BLaER1 (cell line): ENCODE results near the gene ZNF608.

Experiments
- H3K27ac ChIP-seq: shearing (Covaris generic); formaldehyde crosslinking; 2 replicates; pipeline ENCODE4 v1.8.1; 2022
- H3K27me3 ChIP-seq: shearing (Covaris generic); formaldehyde crosslinking; 2 replicates; pipeline ENCODE4 v1.8.1; 2022
- H3K36me3 ChIP-seq: shearing (Covaris generic); formaldehyde crosslinking; 2 replicates; pipeline ENCODE4 v1.8.1; 2022
- H3K4me1 ChIP-seq: shearing (Covaris generic); formaldehyde crosslinking; 2 replicates; pipeline ENCODE4 v1.8.1; 2022
- H3K4me2 ChIP-seq: shearing (Covaris generic); formaldehyde crosslinking; 2 replicates; pipeline ENCODE4 v1.8.1; 2022
- H3K4me3 ChIP-seq: shearing (Covaris generic); formaldehyde crosslinking; 2 replicates; pipeline ENCODE4 v1.8.1; 2022
- H3K9ac ChIP-seq: shearing (Covaris generic); formaldehyde crosslinking; 2 replicates; pipeline ENCODE4 v1.8.1; 2022
- H3K9me3 ChIP-seq: shearing (Covaris generic); formaldehyde crosslinking; 2 replicates; pipeline ENCODE4 v1.8.1; 2022
- H4K20me1 ChIP-seq: shearing (Covaris generic); formaldehyde crosslinking; 2 replicates; pipeline ENCODE4 v1.8.1; 2022
- Cebpa-rat ChIP-seq: shearing (Covaris generic); IDR thresholded peaks from 2 replicates; pipeline ENCODE4 v1.8.1; 2022

ZNF608 gene

GRCh38 chr5:124739634-124740025 is 6.8 kb downstream of the ZNF608 start:
- H4K20me1 ChIP-seq: peaks cover 100% of the 10 kb centered on the region
- H3K4me2 ChIP-seq: peak overlapping the region; percentile 90
- peak overlapping the region; percentile 95 for H3K27ac ChIP-seq
- TF ChIP-seq Cebpa-rat: no peak
- peak overlapping the region; percentile 91 for H3K4me3 ChIP-seq
- H3K36me3 ChIP-seq: peaks cover 71% of the 10 kb centered on the region
- peak overlapping the region; percentile 95 for H3K9ac ChIP-seq
- no peaks in the 10 kb centered on the region for H3K27me3 ChIP-seq
- H3K4me1 ChIP-seq: peaks cover 60% of the 10 kb centered on the region
- H3K9me3 ChIP-seq: no peaks in the 10 kb centered on the region

- Histone ChIP-seq H4K20me1 (peaks cover 100% of the 10 kb centered on the region), H3K9ac (peak overlapping the region; percentile 95), H3K27me3 (no peaks in the 10 kb centered on the region), H3K4me2 (peak overlapping the region; percentile 90), H3K36me3 (peaks cover 71% of the 10 kb centered on the region), H3K27ac (peak overlapping the region; percentile 95), H3K9me3 (no peaks in the 10 kb centered on the region), H3K4me3 (peak overlapping the region; percentile 91), H3K4me1 (peaks cover 66% of the 10 kb centered on the region)
- no peak for TF ChIP-seq Cebpa-rat
These were observed 7.5 kb downstream of the ZNF608 start for GRCh38 chr5:124738681-124739633.

GRCh38 chr5:124737651-124738050 is 8.8 kb downstream of the ZNF608 start:
- Histone ChIP-seq H4K20me1 (peaks cover 100% of the 10 kb centered on the region), H3K27ac (0 out of 2 replicates have a peak overlapping the region, but pooled peaks have one; percentile 95), H3K27me3 (no peaks in the 10 kb centered on the region), H3K9ac (peak overlapping the region; percentile 95), H3K36me3 (peaks cover 68% of the 10 kb centered on the region), H3K4me2 (peak overlapping the region; percentile 90), H3K4me1 (peaks cover 79% of the 10 kb centered on the region), H3K9me3 (no peaks in the 10 kb centered on the region), H3K4me3 (peak overlapping the region; percentile 91)
- TF ChIP-seq Cebpa-rat: no peak

- peaks cover 69% of the 10 kb centered on the region for H3K36me3 ChIP-seq
- H3K4me3 ChIP-seq: peak overlapping the region; percentile 91
- peaks cover 88% of the 10 kb centered on the region for H3K4me1 ChIP-seq
- peaks cover 100% of the 10 kb centered on the region for H4K20me1 ChIP-seq
- H3K27me3 ChIP-seq: no peaks in the 10 kb centered on the region
- TF ChIP-seq Cebpa-rat: no peak
- H3K9ac ChIP-seq: peak overlapping the region; percentile 95
- H3K9me3 ChIP-seq: no peaks in the 10 kb centered on the region
- H3K4me2 ChIP-seq: peak overlapping the region; percentile 90
- no peak overlapping the region for H3K27ac ChIP-seq
These were observed 9.6 kb downstream of the ZNF608 start for GRCh38 chr5:124736805-124737188.

GRCh38 chr5:124736082-124736804 is 10.2 kb downstream of the ZNF608 start:
- peaks cover 93% of the 10 kb centered on the region for H3K4me1 ChIP-seq
- peaks cover 69% of the 10 kb centered on the region for H3K36me3 ChIP-seq
- peak overlapping the region; percentile 90 for H3K4me2 ChIP-seq
- no peak for TF ChIP-seq Cebpa-rat
- H3K27ac ChIP-seq: no peak overlapping the region
- H3K4me3 ChIP-seq: peak overlapping the region; percentile 91
- no peaks in the 10 kb centered on the region for H3K27me3 ChIP-seq
- H3K9ac ChIP-seq: peak overlapping the region; percentile 95
- H4K20me1 ChIP-seq: peaks cover 100% of the 10 kb centered on the region
- H3K9me3 ChIP-seq: no peaks in the 10 kb centered on the region

GRCh38 chr5:124735169-124735858 is 11.1 kb downstream of the ZNF608 start:
- no peaks in the 10 kb centered on the region for H3K27me3 ChIP-seq
- no peak overlapping the region; the same call in 1 of the 2 replicates for H3K9ac ChIP-seq
- peaks cover 100% of the 10 kb centered on the region for H4K20me1 ChIP-seq
- no peaks in the 10 kb centered on the region for H3K9me3 ChIP-seq
- peak overlapping the region; percentile 91 for H3K4me3 ChIP-seq
- peak overlapping the region; percentile 90 for H3K4me2 ChIP-seq
- no peak overlapping the region; the same call in 1 of the 2 replicates for H3K27ac ChIP-seq
- H3K36me3 ChIP-seq: peaks cover 78% of the 10 kb centered on the region
- TF ChIP-seq Cebpa-rat: no peak
- peaks cover 100% of the 10 kb centered on the region for H3K4me1 ChIP-seq

GRCh38 chr5:124734574-124735168 is 11.8 kb downstream of the ZNF608 start:
- peaks cover 100% of the 10 kb centered on the region for H4K20me1 ChIP-seq
- no peak overlapping the region for H3K27ac ChIP-seq
- H3K9me3 ChIP-seq: no peaks in the 10 kb centered on the region
- no peak overlapping the region for H3K9ac ChIP-seq
- H3K4me1 ChIP-seq: peaks cover 100% of the 10 kb centered on the region
- peak overlapping the region; percentile 90 for H3K4me2 ChIP-seq
- no peaks in the 10 kb centered on the region for H3K27me3 ChIP-seq
- H3K36me3 ChIP-seq: peaks cover 76% of the 10 kb centered on the region
- H3K4me3 ChIP-seq: no peak overlapping the region
- TF ChIP-seq Cebpa-rat: no peak

GRCh38 chr5:124733329-124733650 is 13.1 kb downstream of the ZNF608 start:
- Histone ChIP-seq H3K9me3 (no peaks in the 10 kb centered on the region), H4K20me1 (peaks cover 100% of the 10 kb centered on the region), H3K27me3 (no peaks in the 10 kb centered on the region), H3K4me3 (peak overlapping the region; percentile 30; the same call in 1 of the 2 replicates), H3K4me1 (peaks cover 100% of the 10 kb centered on the region), H3K36me3 (peaks cover 78% of the 10 kb centered on the region), H3K4me2 (peak overlapping the region; percentile 90), H3K9ac (no peak overlapping the region), H3K27ac (no peak overlapping the region)
- TF ChIP-seq Cebpa-rat: no peak
